Measurements from ENCODE around the gene NMNAT1.

- TF ChIP-seq CTCF (IDR thresholded peaks at IDR 0.05) (no peak), POLR2AphosphoS5 (IDR thresholded peaks at IDR 0.05) (no peak)
Measured at GRCh38 chr1:10020086-10020485, 76.8 kb downstream of the NMNAT1 start.
